Activated CD4-positive, alpha-beta T cell treated with anti-CD3 and anti-CD28 coated beads, Interleukin-2, Interleukin-6, amounts not matched to agents 100 ng/mL and 50 ng/mL, durations not matched to agents 16 hours and 8 hours (primary cell): ENCODE results near the gene SERPINA6.
"Not testable (repeated sequence)": the region's sequence is repeated elsewhere in the genome, so short reads cannot be mapped to it uniquely, and the experiment has no call there.

Experiments used
- DNase-seq: peaks from one replicate; pipeline ENCODE4 v3.0.0-alpha.2; 2020

The SERPINA6 gene

DNA sequence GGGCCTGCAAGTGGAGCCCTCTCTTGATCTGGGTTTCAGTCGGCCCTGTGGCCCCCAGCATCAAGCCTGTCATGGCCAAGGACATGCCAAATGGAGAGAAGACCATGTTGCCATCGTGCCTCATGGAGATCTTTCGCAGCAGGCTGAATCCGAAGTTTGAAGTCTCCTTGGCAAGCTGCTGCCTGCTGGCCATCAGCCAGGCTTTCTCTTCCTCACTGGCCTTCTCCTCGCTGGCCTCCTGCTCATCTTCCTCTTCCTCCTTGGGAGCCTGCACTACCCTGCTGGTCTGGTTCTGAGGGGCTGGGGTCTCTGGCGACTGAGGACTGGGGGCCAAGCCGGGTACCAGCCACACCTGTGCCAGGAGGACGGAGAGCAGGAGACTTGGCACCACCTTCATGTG is 32.9 kb downstream of the SERPINA6 start:
- no peak for DNase-seq

DNA sequence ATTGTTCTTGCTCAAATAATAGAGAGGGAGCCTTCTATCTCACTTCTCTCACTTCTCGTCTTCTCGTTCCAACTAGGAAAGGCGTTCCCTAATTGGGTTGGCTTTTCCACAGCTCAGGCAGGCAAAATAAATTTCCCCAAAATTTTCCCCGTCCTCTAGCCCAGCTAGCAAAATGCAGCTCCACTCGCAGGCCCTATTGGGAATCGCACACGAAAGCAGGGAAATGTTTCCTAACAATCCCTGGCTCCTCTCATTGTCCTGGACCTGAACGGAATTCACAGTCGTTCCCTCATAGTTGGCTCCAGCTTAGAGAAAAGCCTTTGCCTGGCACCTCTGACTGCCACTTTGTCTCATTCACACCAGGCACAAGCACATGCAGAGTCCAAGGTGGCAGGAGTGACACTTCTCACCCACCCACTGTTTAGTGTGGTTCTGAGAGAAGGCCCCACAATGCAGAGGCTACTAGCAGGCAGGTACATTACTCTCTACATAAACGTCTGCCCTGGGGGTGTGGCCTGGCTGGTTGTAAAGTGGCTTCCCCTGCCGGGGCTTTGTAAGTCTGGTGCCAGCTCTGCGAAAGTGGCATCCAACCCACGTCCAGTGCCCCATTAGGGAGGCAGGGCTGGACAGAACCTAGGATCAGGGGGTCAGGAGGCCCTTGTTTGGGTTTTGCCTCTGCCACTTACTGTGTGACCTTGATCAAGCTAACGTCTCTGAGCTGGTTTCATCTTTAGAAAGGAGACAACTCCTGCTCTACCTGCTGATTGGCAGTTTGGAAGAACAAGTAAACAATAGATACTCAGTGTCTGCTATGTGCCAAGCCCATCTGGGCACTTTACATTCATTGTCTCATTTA is 34.3 kb downstream of the SERPINA6 start:
- no peak for DNase-seq

DNA sequence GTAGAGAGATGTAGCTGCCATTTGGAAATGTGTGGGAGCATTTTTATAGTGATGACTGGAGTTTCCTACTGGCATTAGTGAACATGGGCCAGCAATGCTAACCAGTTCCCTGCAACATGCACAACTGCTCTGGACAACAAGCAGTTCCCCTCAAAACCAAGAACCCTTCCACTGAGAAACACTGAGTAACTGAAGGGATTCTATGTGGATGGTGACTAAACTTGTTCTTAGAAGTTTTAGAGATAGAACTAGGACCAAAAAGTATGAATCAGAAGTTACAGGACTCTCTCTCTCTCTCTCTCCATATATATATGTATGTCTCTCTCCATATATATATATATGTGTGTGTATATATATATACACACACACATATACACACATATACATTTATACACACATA is 38.0 kb downstream of the SERPINA6 start:
- DNase-seq: no peak

GRCh38 chr14:94284221-94284620 is 38.9 kb downstream of the SERPINA6 start:
- DNase-seq: no peak

- DNase-seq: no peak
Measured at GRCh38 chr14:94282991-94283723, 40.0 kb downstream of the SERPINA6 start.

GRCh38 chr14:94278731-94279130 is 44.4 kb downstream of the SERPINA6 start:
- DNase-seq: no peak

DNA sequence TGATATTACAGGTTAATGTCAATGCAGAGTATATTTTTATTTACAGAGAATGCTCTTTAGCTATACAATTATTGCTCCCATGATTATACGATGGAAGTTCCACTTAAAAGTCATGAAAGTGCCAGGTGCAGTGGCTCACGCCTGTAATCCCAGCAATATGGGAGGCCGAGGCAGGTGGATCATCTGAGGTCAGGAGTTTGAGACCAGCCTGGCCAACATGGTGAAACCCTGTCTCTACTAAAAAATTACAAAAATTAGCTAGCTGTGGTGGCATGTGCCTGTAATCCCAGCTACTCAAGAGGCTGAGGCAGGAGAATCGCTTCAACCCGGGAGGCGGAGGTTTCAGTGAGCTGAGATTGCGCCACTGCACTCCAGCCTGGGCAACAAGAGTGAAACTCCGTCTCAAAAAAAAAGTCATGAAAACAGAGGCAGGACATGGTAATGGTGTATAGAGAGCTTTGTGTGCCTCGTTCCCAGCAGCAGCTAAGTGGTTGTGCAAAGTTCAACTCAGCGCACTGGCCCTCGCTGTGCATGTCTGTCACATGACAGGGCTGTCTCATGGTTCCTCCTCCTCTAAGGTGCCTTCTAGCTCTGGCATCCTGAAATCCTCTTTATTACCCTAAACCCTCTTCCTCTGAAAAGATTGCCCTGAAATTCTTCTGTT is 46.1 kb downstream of the SERPINA6 start:
- DNase-seq: not testable (repeated sequence)

GRCh38 chr14:94269156-94269555 is 54.0 kb downstream of the SERPINA6 start:
- DNase-seq: no peak

GRCh38 chr14:94268582-94268981 is 54.6 kb downstream of the SERPINA6 start:
- DNase-seq: not testable (repeated sequence)

GRCh38 chr14:94267352-94267751 is 55.8 kb downstream of the SERPINA6 start:
- no peak for DNase-seq

DNA sequence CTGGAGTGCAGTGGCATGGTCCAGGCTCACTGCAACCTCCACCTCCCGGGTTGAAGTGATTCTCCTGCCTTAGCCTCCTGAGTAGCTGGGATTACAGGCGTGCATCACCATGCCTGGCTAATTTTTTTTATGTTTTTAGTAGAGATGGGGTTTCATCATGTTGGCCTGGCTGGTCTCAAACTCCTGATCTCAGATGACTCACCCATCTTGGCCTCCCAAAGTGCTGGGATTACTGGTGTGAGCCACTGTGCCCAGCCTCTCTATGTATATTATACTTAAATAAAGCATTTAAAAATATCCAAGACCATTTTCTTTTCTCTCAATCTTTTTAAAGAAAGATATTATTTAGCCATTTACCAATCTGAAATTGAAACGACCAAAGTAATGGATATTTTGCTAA is 58.9 kb downstream of the SERPINA6 start:
- not testable (repeated sequence) for DNase-seq
